Pancreas (tissue), 10 donors: Measurements from ENCODE around the gene CMC2. TPM values are rescaled to one million over a fixed set of nuclear protein-coding genes. Genes with fewer than 3 reads are reported as not detected.

Source experiments
- ATAC-seq, 4 donors: fragments of 200-7000 bp; cut with Tn5 transposase; one replicate each; pipeline versions ENCODE4 v1.8.0 to v1.9.1; 2020; ENCODE audit warnings: mild to moderate bottlenecking in 4 of 4, moderate library complexity in 4 of 4
- DNase-seq, 6 donors: peaks; one replicate each; pipeline ENCODE4 v3.0.0-alpha.2; 2020
- FAIRE-seq: peaks from 2 replicates; lab custom pipeline; 2012; peaks lifted over from hg19 to GRCh38; lab: Jason Lieb, UNC
- H3K27ac ChIP-seq, 4 donors: fragments of 200-600 bp; sonication (generic); 1 replicate in 3 of 4; 2 replicates in 1 of 4; pipeline versions ENCODE4 v1.5.0 to v1.8.0; 2020
- H3K27me3 ChIP-seq, 4 donors: fragments of 200-600 bp; one replicate each; pipeline ENCODE4 v1.8.0; 2021
- H3K36me3 ChIP-seq, 3 donors: fragments of 200-600 bp; sonication (generic) in 1 of 3; one replicate each; pipeline versions ENCODE4 v1.5.0 to v1.8.0; 2020 to 2021
- H3K4me1 ChIP-seq, 3 donors: fragments of 200-600 bp; one replicate each; pipeline ENCODE4 v1.8.0; 2021
- H3K4me3 ChIP-seq, 4 donors: fragments of 200-600 bp; sonication (generic) in 2 of 4; one replicate each; pipeline versions ENCODE4 v1.5.0 to v1.8.0; 2020 to 2021
- H3K9me3 ChIP-seq, 4 donors: fragments of 200-600 bp; one replicate each; pipeline ENCODE4 v1.8.0; 2021
- WGBS, 2 donors: extraction: QIAGEN DNeasy Blood & Tissue Kit; methylation state at CpG; one replicate each; pipeline ENCODE4 v1.1.7; 2013; 5-methylcytosine and 5-hydroxymethylcytosine counted together
- intact Hi-C, 3 donors: fragments of 100-400 bp; cut with DNase I; formaldehyde crosslinking; loops; one replicate each; pipeline versions ENCODE4 v1.11.1 to v1.14.2; 2022
- polyA plus RNA-seq, 2 donors: library from polyadenylated mRNA; stranded (reverse); fragments of 200-250 nt; gene quantifications; one replicate each; pipeline ENCODE4 v1.2.3, GENCODE V29; 2013
- total RNA-seq, 6 donors: library from RNA; stranded (reverse); fragmentation: NEBNext Ultra II Directional in 4 of 6; extraction: Animal tissue kit (Norgen Biotek cat#: 25700) in 4 of 6; gene quantifications; one replicate each; pipeline versions ENCODE4 v1.2.1 to v1.2.4, GENCODE V29; 2021 to 2023
- TF ChIP-seq, protein P1 (sequence below), 4 donors: fragments of 200-600 bp; sonication (generic) in 3 of 4; IDR thresholded peaks; one replicate each; pipeline versions ENCODE4 v1.5.0 to v1.8.0; 2021; ENCODE audit warnings: antibody characterized with exemption in 4 of 4
- donor health status: healthy with polysubstance abuse.
- donor health status: DM: no; HTN: no; CAD: no; lungs with moderate emphysema.
- donor health status: DM: no; HTN: no; CAD: no.
- donor health status: control.
- donor health status: control.
- donor health status: Bipolar disorder and iron deficiency.
- donor health status: DM: yes; HTN: yes; CAD: no.
- donor health status: DM: no; HTN: no; CAD: no.
- donor health status: DM: no; HTN: no; CAD: no.
- donor health status: DM: yes; HTN: yes; CAD: no.

CMC2 gene
- total and polyA plus RNA-seq, 8 donors = 13.3 to 58.1 (median 24.0) TPM

GRCh38 chr16:81035398-81035974, 28.8 kb upstream of the CMC2 start, which contains the start of gene ATMIN:
ATMIN (plus strand) TSS chr16:81035842; CDS start chr16:81035871, 29 bp downstream.
- TF ChIP-seq, protein P1, sequence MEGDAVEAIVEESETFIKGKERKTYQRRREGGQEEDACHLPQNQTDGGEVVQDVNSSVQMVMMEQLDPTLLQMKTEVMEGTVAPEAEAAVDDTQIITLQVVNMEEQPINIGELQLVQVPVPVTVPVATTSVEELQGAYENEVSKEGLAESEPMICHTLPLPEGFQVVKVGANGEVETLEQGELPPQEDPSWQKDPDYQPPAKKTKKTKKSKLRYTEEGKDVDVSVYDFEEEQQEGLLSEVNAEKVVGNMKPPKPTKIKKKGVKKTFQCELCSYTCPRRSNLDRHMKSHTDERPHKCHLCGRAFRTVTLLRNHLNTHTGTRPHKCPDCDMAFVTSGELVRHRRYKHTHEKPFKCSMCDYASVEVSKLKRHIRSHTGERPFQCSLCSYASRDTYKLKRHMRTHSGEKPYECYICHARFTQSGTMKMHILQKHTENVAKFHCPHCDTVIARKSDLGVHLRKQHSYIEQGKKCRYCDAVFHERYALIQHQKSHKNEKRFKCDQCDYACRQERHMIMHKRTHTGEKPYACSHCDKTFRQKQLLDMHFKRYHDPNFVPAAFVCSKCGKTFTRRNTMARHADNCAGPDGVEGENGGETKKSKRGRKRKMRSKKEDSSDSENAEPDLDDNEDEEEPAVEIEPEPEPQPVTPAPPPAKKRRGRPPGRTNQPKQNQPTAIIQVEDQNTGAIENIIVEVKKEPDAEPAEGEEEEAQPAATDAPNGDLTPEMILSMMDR (IDR thresholded peaks at IDR 0.05) = peak; percentile 97 to 99 (median 98)
- intact Hi-C loops = loop anchor here in 1 of 3 donors (10.0 kb wide), 1 partner anchor 111 kb away; no protein-coding TSS in a partner anchor
- Histone ChIP-seq H3K27me3 (no peaks in the 10 kb centered on the region), H3K4me1 (peaks cover 3 to 8% (median 4%) of the 10 kb centered on the region in 3 donors), H3K4me3 (peak within 1 kb of the TSS; percentile 53 to 81 (median 78)), H3K36me3 (no peaks in the 10 kb centered on the region), H3K27ac (peak within 1 kb of the TSS in 3 of 4 donors; percentile 51 to 73 (median 60)), H3K9me3 (no peaks in the 10 kb centered on the region)
- no peak for FAIRE-seq
- peak; percentile 90 to 98 (median 95) for DNase-seq
- WGBS, 2 donors = 1% methylated on average over 39 to 54 of the region's 54 CpGs
- peak; percentile 97 to 99 (median 99) for ATAC-seq

GRCh38 chr16:81029930-81030604, 23.4 kb upstream of the CMC2 start:
- intact Hi-C loops = loop anchor here in 1 of 3 donors (10.0 kb wide), 1 partner anchor 105 kb away; no protein-coding TSS in a partner anchor
- Histone ChIP-seq H3K36me3 (no peaks in the 10 kb centered on the region), H3K27me3 (no peaks in the 10 kb centered on the region), H3K27ac (no peak overlapping the region), H3K9me3 (no peaks in the 10 kb centered on the region), H3K4me1 (peaks cover 0 to under 1% (median 0%) of the 10 kb centered on the region in 3 donors), H3K4me3 (no peak overlapping the region)
- FAIRE-seq (no peak), ATAC-seq (no peak), DNase-seq (no peak)
- WGBS, 2 donors = 81 to 93% methylated on average over 11 of the region's 11 CpGs
- TF ChIP-seq, protein P1 (IDR thresholded peaks at IDR 0.05) = no peak

- Histone ChIP-seq H3K36me3 (no peaks in the 10 kb centered on the region), H3K4me1 (no peaks in the 10 kb centered on the region), H3K27ac (no peak overlapping the region), H3K27me3 (no peaks in the 10 kb centered on the region), H3K4me3 (no peak overlapping the region), H3K9me3 (no peaks in the 10 kb centered on the region)
- TF ChIP-seq, protein P1 (IDR thresholded peaks at IDR 0.05) = no peak
- intact Hi-C loops = no loop called here
- ATAC-seq = no peak
- no peak for DNase-seq
- no peak for FAIRE-seq
- 83 to 91% methylated on average over 4 of the region's 4 CpGs for WGBS, 2 donors
Observed at GRCh38 chr16:81026429-81026828, 19.7 kb upstream of the CMC2 start.

DNA sequence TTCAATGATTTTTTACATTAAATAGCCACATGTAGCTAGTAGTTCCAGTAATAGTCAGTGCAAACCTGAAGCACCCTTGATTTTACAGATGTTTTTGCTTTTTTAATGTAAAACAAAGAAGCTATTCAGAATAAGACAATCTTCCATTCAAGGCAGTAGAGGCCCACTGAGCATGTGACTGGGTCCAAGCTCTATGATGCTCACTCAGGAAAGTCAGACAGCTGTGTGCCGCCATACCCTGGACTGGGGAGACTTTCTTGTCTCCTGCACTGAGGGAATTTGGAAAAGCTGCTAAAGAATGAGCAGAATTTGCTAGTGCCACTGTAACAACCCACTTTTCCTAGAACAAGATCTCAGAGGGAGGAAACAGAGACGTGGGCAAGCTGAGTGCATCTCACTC, 11.8 kb upstream of the CMC2 start:
- intact Hi-C loops = no loop called here
- no peak for FAIRE-seq

More for the DNA sequence above, 11.8 kb upstream of the CMC2 start:
- H3K9me3 ChIP-seq = no peaks in the 10 kb centered on the region
- no peaks in the 10 kb centered on the region for H3K4me1 ChIP-seq
- DNase-seq (no peak), ATAC-seq (no peak)
- H3K27me3 ChIP-seq = no peaks in the 10 kb centered on the region
- 94 to 95% methylated on average over 2 of the region's 2 CpGs for WGBS, 2 donors
- no peak overlapping the region for H3K4me3 ChIP-seq
- no peak overlapping the region for H3K27ac ChIP-seq
- TF ChIP-seq, protein P1 (IDR thresholded peaks at IDR 0.05) = no peak
- peaks cover 0 to 5% (median 0%) of the 10 kb centered on the region in 3 donors for H3K36me3 ChIP-seq
